ENCODE results near the gene CDON. TPM values are rescaled to one million over a fixed set of nuclear protein-coding genes. Genes with fewer than 3 reads are reported as not detected.

CDON gene
- total and polyA plus RNA-seq, 2 donors (not counting 1 experiment from before 2014, with no cell fraction given), result 0.01 TPM; not detected in 1

DNA sequence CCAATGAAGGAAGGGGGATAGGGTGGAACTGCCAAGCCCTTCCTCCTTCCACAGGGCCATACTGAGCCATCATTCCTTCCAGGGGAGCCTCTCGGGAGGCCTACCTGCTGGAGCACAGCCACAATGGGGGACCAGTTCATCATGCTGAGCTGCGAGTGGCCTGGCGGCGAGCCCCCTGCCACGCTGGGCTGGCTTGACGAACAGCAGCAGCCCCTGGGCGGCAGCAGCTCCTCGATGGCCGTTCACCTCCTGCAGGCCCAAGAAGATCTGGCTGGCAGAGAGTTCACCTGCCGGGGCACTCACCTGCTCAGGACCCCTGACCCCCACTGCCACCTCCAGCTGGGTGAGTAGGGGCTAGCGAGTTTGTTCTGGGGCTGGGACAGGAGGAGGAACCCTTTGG, 110.9 kb downstream of the CDON start:
- no peak overlapping the region for H3K27ac Mint-ChIP-seq
- DNase-seq, result no peak
- no peaks in the 10 kb centered on the region for H3K4me1 Mint-ChIP-seq
- Histone ChIP-seq H3K27me3 (replicated peaks in 1 of 4; ENCODE audit: control extremely low read depth in 1 of 4, control insufficient read depth in 3 of 4, insufficient read depth in 4 of 4, low read length in 3 of 4) (no peaks in the 10 kb centered on the region), H3K9ac (ENCODE audit: low read length) (no peak overlapping the region), H2AFZ (ENCODE audit: insufficient read depth, low read depth, low read length, poor library complexity, severe bottlenecking) (no peak overlapping the region), H3K4me1 (ENCODE audit: control insufficient read depth in 2 of 2, insufficient read depth in 2 of 2, low read length in 2 of 2) (no peaks in the 10 kb centered on the region), H3K9me3 (ENCODE audit: control extremely low read depth in 1 of 3, control insufficient read depth in 2 of 3, insufficient read depth in 1 of 3, low read length in 2 of 3) (no peaks in the 10 kb centered on the region), H3K4me3 (ENCODE audit: control extremely low read depth in 1 of 5, extremely low read depth in 1 of 5, insufficient read depth in 1 of 5, low read depth in 2 of 5, low read length in 4 of 5) (no peak overlapping the region), H4K20me1 (ENCODE audit: control insufficient read depth, insufficient read depth, low read length, poor library complexity, severe bottlenecking) (no peaks in the 10 kb centered on the region), H3K27ac (ENCODE audit: low read length in 2 of 2) (no peak overlapping the region), H3K36me3 (replicated peaks in 1 of 2; ENCODE audit: control extremely low read depth in 1 of 2, control insufficient read depth in 1 of 2, extremely low read depth in 1 of 2, insufficient read depth in 2 of 2, low read length in 1 of 2) (no peaks in the 10 kb centered on the region), H3K79me2 (ENCODE audit: control insufficient read depth, insufficient read depth, low read length) (no peaks in the 10 kb centered on the region), H3K4me2 (replicated peaks; ENCODE audit: low read depth, low read length, poor library complexity, severe bottlenecking) (no peak overlapping the region)
- WGBS (ENCODE audit: insufficient coverage), result 68% methylated on average over 9 of the region's 11 CpGs
- peaks cover 3% of the 10 kb centered on the region for H3K27me3 Mint-ChIP-seq
- no peaks in the 10 kb centered on the region for H3K9me3 Mint-ChIP-seq (ENCODE audit: insufficient read depth)
- TF ChIP-seq, protein P1, sequence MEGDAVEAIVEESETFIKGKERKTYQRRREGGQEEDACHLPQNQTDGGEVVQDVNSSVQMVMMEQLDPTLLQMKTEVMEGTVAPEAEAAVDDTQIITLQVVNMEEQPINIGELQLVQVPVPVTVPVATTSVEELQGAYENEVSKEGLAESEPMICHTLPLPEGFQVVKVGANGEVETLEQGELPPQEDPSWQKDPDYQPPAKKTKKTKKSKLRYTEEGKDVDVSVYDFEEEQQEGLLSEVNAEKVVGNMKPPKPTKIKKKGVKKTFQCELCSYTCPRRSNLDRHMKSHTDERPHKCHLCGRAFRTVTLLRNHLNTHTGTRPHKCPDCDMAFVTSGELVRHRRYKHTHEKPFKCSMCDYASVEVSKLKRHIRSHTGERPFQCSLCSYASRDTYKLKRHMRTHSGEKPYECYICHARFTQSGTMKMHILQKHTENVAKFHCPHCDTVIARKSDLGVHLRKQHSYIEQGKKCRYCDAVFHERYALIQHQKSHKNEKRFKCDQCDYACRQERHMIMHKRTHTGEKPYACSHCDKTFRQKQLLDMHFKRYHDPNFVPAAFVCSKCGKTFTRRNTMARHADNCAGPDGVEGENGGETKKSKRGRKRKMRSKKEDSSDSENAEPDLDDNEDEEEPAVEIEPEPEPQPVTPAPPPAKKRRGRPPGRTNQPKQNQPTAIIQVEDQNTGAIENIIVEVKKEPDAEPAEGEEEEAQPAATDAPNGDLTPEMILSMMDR (IDR thresholded peaks at IDR 0.05), result no peak
- TF ChIP-seq EZH2 (IDR thresholded peaks at IDR 0.05; ENCODE audit: borderline replicate concordance, insufficient read depth, low read depth, low read length, poor library complexity, severe bottlenecking), result no peak
- ChIA-PET POLR2A (no interaction called here), CTCF (no interaction called here)
- no peak overlapping the region for H3K4me3 Mint-ChIP-seq
- intact Hi-C loops (cut with micrococcal nuclease), result no loop called here
- ATAC-seq (ENCODE audit: low read depth), result no peak

DNA sequence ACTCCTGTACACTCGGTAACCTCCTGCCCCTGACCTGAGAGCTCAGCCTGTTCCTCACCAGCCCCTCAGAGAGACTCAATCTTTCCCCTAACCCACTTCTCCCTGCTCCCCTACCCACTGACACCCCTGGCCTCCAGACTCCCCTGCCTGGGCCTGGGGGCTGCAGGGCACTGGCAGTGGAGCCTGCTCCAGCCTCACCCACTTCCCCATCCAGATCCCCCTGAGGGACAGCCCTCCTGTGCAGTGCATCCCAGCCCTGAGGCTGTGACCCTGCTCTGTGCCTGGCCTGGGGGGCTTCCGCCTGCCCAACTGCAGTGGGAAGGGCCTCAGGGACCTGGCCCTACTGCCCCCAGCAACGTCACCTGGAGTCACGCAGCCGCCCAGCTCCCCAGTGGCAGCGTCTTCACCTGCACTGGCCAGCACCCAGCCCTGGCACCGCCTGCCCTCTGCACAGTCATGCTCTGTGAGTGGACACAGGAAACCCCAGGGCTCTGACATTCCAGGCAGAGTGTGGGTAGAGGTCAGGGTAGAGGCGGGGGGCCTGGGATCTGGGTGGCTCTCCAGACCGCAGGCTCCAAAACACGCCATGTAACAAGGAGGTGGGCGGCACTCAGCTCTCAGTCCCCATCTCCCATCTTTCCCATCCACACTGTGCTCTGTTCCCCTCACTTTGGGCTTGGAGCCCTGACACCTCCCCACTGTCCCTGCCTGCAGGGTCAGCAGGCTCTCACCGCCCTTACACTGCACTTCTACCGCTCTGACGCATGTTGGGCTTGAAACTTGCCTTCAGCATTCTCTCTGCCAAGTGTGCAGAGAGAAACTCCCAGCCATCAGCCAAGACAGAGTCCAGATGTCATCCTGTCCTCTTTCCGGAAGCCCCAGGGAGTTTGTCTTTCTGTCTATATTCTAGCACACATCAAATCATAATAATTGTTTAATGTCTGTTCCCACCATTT, 111.7 kb downstream of the CDON start:
- H3K27ac Mint-ChIP-seq, result no peak overlapping the region
- ChIA-PET POLR2A (no interaction called here), CTCF (no interaction called here)
- no peak overlapping the region for H3K4me3 Mint-ChIP-seq
- no peak for ATAC-seq (ENCODE audit: low read depth)
- no peak for DNase-seq
- H3K4me1 ChIP-seq (ENCODE audit: control insufficient read depth in 2 of 2, insufficient read depth in 2 of 2, low read length in 2 of 2), result no peaks in the 10 kb centered on the region
- H3K4me1 Mint-ChIP-seq, result no peaks in the 10 kb centered on the region
- no peak overlapping the region for H3K9ac ChIP-seq (ENCODE audit: low read length)
- H3K79me2 ChIP-seq (ENCODE audit: control insufficient read depth, insufficient read depth, low read length), result no peaks in the 10 kb centered on the region
- no peaks in the 10 kb centered on the region for H3K27me3 ChIP-seq (replicated peaks in 1 of 4; ENCODE audit: control extremely low read depth in 1 of 4, control insufficient read depth in 3 of 4, insufficient read depth in 4 of 4, low read length in 3 of 4)
- TF ChIP-seq EZH2 (IDR thresholded peaks at IDR 0.05; ENCODE audit: borderline replicate concordance, insufficient read depth, low read depth, low read length, poor library complexity, severe bottlenecking), result no peak
- TF ChIP-seq, protein P1 (IDR thresholded peaks at IDR 0.05), result no peak
- H3K36me3 ChIP-seq (replicated peaks in 1 of 2; ENCODE audit: control extremely low read depth in 1 of 2, control insufficient read depth in 1 of 2, extremely low read depth in 1 of 2, insufficient read depth in 2 of 2, low read length in 1 of 2), result no peaks in the 10 kb centered on the region
- intact Hi-C loops (cut with micrococcal nuclease), result no loop called here
- H3K9me3 Mint-ChIP-seq (ENCODE audit: insufficient read depth), result no peaks in the 10 kb centered on the region
- H3K27me3 Mint-ChIP-seq, result peaks cover 3% of the 10 kb centered on the region
- no peaks in the 10 kb centered on the region for H3K9me3 ChIP-seq (ENCODE audit: control extremely low read depth in 1 of 3, control insufficient read depth in 2 of 3, insufficient read depth in 1 of 3, low read length in 2 of 3)
- 91% methylated on average over 14 of the region's 15 CpGs for WGBS (ENCODE audit: insufficient coverage)
- no peak overlapping the region for H3K4me3 ChIP-seq (ENCODE audit: control extremely low read depth in 1 of 5, extremely low read depth in 1 of 5, insufficient read depth in 1 of 5, low read depth in 2 of 5, low read length in 4 of 5)
- H3K4me2 ChIP-seq (replicated peaks; ENCODE audit: low read depth, low read length, poor library complexity, severe bottlenecking), result no peak overlapping the region
- no peak overlapping the region for H2AFZ ChIP-seq (ENCODE audit: insufficient read depth, low read depth, low read length, poor library complexity, severe bottlenecking)
- no peaks in the 10 kb centered on the region for H4K20me1 ChIP-seq (ENCODE audit: control insufficient read depth, insufficient read depth, low read length, poor library complexity, severe bottlenecking)
- no peak overlapping the region for H3K27ac ChIP-seq (ENCODE audit: low read length in 2 of 2)
